Retinal pigment epithelial cell (primary cell): Measurements from ENCODE around the gene SURF2.

Experiments used
- DNase-seq: peaks from one replicate; pipeline ENCODE4 v3.0.0-alpha.2; 2010; ENCODE audit warnings: low read depth
- H3K4me3 ChIP-seq: 2 replicates; pipeline ENCODE4 v1.5.1; 2011; ENCODE audit warnings: mild to moderate bottlenecking, low read length, control low read depth, moderate library complexity
- CTCF ChIP-seq: conservative IDR thresholded peaks from 2 replicates; pipeline ENCODE4 v1.5.1; 2011; ENCODE audit warnings: low read depth, low read length, control low read depth, inconsistent platforms

Gene SURF2

GRCh38 chr9:133405508-133406438 lies 49.4 kb downstream of the SURF2 start:
- no peak for DNase-seq

GRCh38 chr9:133406480-133407307 lies 50.3 kb downstream of the SURF2 start:
- no peak for DNase-seq
- no peak overlapping the region for H3K4me3 ChIP-seq

More at GRCh38 chr9:133405508-133406438, 49.4 kb downstream of the SURF2 start:
- H3K4me3 ChIP-seq = no peak overlapping the region
- no peak for TF ChIP-seq CTCF

GRCh38 chr9:133408042-133408441 lies 51.7 kb downstream of the SURF2 start:
- no peak overlapping the region for H3K4me3 ChIP-seq
- TF ChIP-seq CTCF = no peak
- no peak for DNase-seq

More at GRCh38 chr9:133406480-133407307, 50.3 kb downstream of the SURF2 start:
- TF ChIP-seq CTCF = peak; percentile 93
